Measurements from ENCODE around the gene DDA1. TPM values are rescaled to one million over a fixed set of nuclear protein-coding genes. Genes with fewer than 3 reads are reported as not detected.
"Not testable (repeated sequence)": the region's sequence is repeated elsewhere in the genome, so short reads cannot be mapped to it uniquely, and the experiment has no call there.

The DDA1 gene
- total RNA-seq, 1 donor, result 11.6 TPM

DNA sequence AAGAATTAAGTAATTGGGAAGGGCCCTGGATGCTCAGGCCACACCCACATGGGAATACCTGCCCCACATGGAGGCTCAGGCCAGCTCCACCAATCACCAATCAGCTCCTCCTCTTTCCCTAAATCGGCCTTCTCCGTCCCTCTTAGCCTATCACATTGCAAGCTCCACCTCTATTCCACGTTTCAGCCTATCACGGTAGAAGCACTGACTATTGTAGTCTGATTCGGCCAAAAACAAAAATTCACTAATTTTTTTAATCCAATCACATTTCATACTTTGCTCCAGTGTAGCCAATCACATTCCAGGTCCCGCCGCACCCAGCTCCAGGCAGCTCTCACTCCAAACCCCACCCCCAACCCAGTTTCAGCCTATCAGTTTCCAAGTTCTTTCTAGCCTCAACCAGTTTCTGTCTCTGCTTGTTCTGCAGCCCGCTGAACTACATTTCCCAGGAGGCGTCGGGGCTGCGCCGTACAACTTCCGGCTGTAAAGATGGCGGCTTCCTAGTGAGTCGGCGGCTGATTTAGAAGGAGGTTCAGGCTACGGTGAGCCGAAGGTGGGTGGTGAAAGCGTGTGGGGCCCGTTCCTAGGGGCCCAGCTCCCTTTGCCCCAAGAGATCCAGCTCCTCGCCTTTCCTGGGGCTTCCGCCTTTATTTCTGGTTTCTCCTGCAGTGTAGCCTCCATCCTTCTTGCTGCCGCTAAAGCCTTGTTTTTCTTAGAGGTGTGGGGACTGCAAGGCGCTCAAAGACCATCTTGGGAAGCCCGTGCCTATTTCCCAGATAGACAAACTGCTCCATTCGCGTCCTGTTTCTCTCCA lies 42.2 kb upstream of the DDA1 start, which contains the start of gene BABAM1:
Gene BABAM1, plus strand, starts transcription at position 469 of the 814 bp plus-strand sequence. CDS start 1,364 bp downstream, outside the sequence.
- DNase-seq (ENCODE audit: insufficient read length, low spot score, missing footprints), result peak; percentile 100
- peak within 1 kb of the TSS; percentile 83 for H3K4me3 ChIP-seq (ENCODE audit: insufficient read depth, low read length)
- H3K4me1 ChIP-seq (ENCODE audit: insufficient read depth, low read length), result peaks cover 8% of the 10 kb centered on the region
- H3K79me2 ChIP-seq (ENCODE audit: insufficient read depth, low read length), result peaks cover 14% of the 10 kb centered on the region
- H3K36me3 ChIP-seq (ENCODE audit: insufficient read depth, low read length), result peaks cover 18% of the 10 kb centered on the region
- H3K9me3 ChIP-seq (ENCODE audit: low read depth, low read length), result no peaks in the 10 kb centered on the region
- no peaks in the 10 kb centered on the region for H4K20me1 ChIP-seq (ENCODE audit: insufficient read depth, low read length)
- peak within 1 kb of the TSS; percentile 70 for H3K27ac ChIP-seq (ENCODE audit: low read depth, low read length)
- TF ChIP-seq, protein P1, sequence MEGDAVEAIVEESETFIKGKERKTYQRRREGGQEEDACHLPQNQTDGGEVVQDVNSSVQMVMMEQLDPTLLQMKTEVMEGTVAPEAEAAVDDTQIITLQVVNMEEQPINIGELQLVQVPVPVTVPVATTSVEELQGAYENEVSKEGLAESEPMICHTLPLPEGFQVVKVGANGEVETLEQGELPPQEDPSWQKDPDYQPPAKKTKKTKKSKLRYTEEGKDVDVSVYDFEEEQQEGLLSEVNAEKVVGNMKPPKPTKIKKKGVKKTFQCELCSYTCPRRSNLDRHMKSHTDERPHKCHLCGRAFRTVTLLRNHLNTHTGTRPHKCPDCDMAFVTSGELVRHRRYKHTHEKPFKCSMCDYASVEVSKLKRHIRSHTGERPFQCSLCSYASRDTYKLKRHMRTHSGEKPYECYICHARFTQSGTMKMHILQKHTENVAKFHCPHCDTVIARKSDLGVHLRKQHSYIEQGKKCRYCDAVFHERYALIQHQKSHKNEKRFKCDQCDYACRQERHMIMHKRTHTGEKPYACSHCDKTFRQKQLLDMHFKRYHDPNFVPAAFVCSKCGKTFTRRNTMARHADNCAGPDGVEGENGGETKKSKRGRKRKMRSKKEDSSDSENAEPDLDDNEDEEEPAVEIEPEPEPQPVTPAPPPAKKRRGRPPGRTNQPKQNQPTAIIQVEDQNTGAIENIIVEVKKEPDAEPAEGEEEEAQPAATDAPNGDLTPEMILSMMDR (IDR thresholded peaks at IDR 0.05; ENCODE audit: extremely low read depth, low read depth, low read length), result no peak
- no peaks in the 10 kb centered on the region for H3K27me3 ChIP-seq (ENCODE audit: insufficient read depth, low read length)
- H3K4me2 ChIP-seq (ENCODE audit: insufficient read depth, low read length), result peak within 1 kb of the TSS; percentile 84
- peak within 1 kb of the TSS; percentile 93 for H2AFZ ChIP-seq (ENCODE audit: low read length)

- H3K4me3 ChIP-seq (ENCODE audit: insufficient read depth, low read length), result no peak overlapping the region
- no peaks in the 10 kb centered on the region for H4K20me1 ChIP-seq (ENCODE audit: insufficient read depth, low read length)
- H3K27ac ChIP-seq (ENCODE audit: low read depth, low read length), result no peak overlapping the region
- TF ChIP-seq, protein P1 (IDR thresholded peaks at IDR 0.05; ENCODE audit: extremely low read depth, low read depth, low read length), result no peak
- no peaks in the 10 kb centered on the region for H3K27me3 ChIP-seq (ENCODE audit: insufficient read depth, low read length)
- H2AFZ ChIP-seq (ENCODE audit: low read length), result no peak overlapping the region
- peaks cover 8% of the 10 kb centered on the region for H3K4me1 ChIP-seq (ENCODE audit: insufficient read depth, low read length)
- DNase-seq (ENCODE audit: insufficient read length, low spot score, missing footprints), result no peak
- no peaks in the 10 kb centered on the region for H3K9me3 ChIP-seq (ENCODE audit: low read depth, low read length)
- H3K36me3 ChIP-seq (ENCODE audit: insufficient read depth, low read length), result peaks cover 19% of the 10 kb centered on the region
- H3K4me2 ChIP-seq (ENCODE audit: insufficient read depth, low read length), result no peak overlapping the region
- peaks cover 14% of the 10 kb centered on the region for H3K79me2 ChIP-seq (ENCODE audit: insufficient read depth, low read length)
Measured at GRCh38 chr19:17268754-17269153, 40.6 kb upstream of the DDA1 start.

- H2AFZ ChIP-seq (ENCODE audit: low read length); H3K9me3 ChIP-seq (ENCODE audit: low read depth, low read length); H3K4me1 ChIP-seq (ENCODE audit: insufficient read depth, low read length); DNase-seq (ENCODE audit: insufficient read length, low spot score, missing footprints); H3K27me3 ChIP-seq (ENCODE audit: insufficient read depth, low read length); H3K4me3 ChIP-seq (ENCODE audit: insufficient read depth, low read length); H4K20me1 ChIP-seq (ENCODE audit: insufficient read depth, low read length); H3K4me2 ChIP-seq (ENCODE audit: insufficient read depth, low read length); H3K27ac ChIP-seq (ENCODE audit: low read depth, low read length); H3K79me2 ChIP-seq (ENCODE audit: insufficient read depth, low read length): not testable (repeated sequence)
- H3K36me3 ChIP-seq (ENCODE audit: insufficient read depth, low read length), result peaks cover 38% of the 10 kb centered on the region
Measured at GRCh38 chr19:17274892-17275291, 34.5 kb upstream of the DDA1 start.

DNA sequence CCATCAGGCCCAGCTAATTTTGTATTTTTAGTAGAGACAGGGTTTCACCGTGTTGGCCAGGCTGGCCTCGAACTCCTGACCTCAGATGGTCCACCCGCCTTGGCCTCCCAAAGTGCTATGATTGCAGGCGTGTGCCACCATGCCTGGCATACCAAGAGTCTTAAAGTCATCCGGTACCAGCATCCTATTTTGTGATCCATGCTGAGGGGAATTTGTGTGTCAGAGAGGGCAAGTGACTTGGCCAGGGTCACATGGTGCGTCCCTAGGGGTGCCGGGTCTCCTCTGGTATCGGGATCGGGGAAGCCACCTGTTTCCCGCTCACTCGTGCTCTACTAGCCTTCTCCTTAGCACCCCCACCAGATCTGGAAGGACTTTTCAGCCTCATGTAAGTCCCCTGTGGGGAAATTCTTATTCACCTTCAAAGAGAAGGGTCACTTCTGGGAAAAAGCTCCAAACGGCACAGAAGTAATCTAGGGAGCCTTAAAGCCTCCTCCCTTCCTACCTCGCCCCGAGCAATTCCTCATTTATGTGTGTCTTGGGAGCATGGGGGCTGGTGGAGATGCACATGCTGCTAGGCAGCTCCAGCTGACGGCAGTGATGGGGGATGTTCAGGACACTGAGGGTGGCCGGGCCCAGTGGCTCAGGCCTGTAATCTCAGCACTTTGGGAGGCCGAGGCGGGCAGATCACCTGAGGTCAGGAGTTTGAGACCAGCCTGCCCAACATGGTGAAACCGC lies 33.8 kb upstream of the DDA1 start:
- Histone ChIP-seq H3K4me2 (ENCODE audit: insufficient read depth, low read length) (no peak overlapping the region), H3K27me3 (ENCODE audit: insufficient read depth, low read length) (no peaks in the 10 kb centered on the region), H3K9me3 (ENCODE audit: low read depth, low read length) (no peaks in the 10 kb centered on the region), H2AFZ (ENCODE audit: low read length) (no peak overlapping the region), H3K4me1 (ENCODE audit: insufficient read depth, low read length) (no peaks in the 10 kb centered on the region), H3K4me3 (ENCODE audit: insufficient read depth, low read length) (no peak overlapping the region), H4K20me1 (ENCODE audit: insufficient read depth, low read length) (peaks cover 3% of the 10 kb centered on the region), H3K27ac (ENCODE audit: low read depth, low read length) (no peak overlapping the region), H3K79me2 (ENCODE audit: insufficient read depth, low read length) (no peaks in the 10 kb centered on the region), H3K36me3 (ENCODE audit: insufficient read depth, low read length) (peaks cover 38% of the 10 kb centered on the region)
- TF ChIP-seq, protein P1 (IDR thresholded peaks at IDR 0.05; ENCODE audit: extremely low read depth, low read depth, low read length), result no peak
- no peak for DNase-seq (ENCODE audit: insufficient read length, low spot score, missing footprints)
